ENCODE data around the gene TLNRD1.

TLNRD1 gene

DNA sequence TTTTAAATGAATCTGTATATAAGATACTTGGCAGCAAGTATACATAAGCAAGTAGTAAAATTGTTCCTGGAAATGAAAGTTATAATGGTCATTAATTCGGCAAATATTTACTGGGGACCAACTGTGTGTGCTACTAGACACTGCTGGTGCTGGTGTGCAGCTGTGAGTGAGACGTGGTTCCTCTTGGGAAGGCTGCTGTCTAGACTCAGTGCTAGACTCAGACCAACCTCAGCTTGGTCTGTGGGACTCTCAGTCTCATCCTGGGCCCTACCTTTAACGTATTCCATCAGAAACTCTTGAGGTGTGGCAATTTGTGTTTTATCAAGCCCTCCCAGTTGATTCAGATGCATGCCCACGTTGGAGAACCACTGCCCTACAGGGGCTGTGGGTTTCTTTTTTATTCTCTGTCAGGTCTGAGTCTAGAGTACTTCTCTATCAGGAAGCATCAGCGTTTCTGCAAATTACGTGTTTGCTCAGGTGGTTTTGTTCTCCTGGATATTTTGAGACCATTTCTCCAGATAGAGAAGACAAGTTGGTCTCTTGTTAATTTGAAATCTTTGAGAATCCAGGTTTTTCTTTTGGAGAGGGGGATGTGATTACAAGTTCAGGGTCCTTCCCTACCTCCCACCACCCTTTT is 6.8 kb downstream of the TLNRD1 start:
- Mint-ChIP-seq H3K36me3 (ENCODE audit: low read depth) (peaks cover 16% of the 10 kb centered on the region), H3K27ac (no peak overlapping the region), H3K27me3 (ENCODE audit: low read depth) (no peaks in the 10 kb centered on the region), H3K9me3 (no peaks in the 10 kb centered on the region), H3K4me3 (no peak overlapping the region), H3K4me1 (peaks cover 13% of the 10 kb centered on the region)
- TF ChIP-seq, protein P1, sequence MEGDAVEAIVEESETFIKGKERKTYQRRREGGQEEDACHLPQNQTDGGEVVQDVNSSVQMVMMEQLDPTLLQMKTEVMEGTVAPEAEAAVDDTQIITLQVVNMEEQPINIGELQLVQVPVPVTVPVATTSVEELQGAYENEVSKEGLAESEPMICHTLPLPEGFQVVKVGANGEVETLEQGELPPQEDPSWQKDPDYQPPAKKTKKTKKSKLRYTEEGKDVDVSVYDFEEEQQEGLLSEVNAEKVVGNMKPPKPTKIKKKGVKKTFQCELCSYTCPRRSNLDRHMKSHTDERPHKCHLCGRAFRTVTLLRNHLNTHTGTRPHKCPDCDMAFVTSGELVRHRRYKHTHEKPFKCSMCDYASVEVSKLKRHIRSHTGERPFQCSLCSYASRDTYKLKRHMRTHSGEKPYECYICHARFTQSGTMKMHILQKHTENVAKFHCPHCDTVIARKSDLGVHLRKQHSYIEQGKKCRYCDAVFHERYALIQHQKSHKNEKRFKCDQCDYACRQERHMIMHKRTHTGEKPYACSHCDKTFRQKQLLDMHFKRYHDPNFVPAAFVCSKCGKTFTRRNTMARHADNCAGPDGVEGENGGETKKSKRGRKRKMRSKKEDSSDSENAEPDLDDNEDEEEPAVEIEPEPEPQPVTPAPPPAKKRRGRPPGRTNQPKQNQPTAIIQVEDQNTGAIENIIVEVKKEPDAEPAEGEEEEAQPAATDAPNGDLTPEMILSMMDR (IDR thresholded peaks at IDR 0.05; ENCODE audit: unreplicated experiment in 3 of 3): no peak

GRCh38 chr15:81008312-81008711 is 7.6 kb downstream of the TLNRD1 start:
- TF ChIP-seq, protein P1 (IDR thresholded peaks at IDR 0.05; ENCODE audit: unreplicated experiment in 3 of 3): no peak
- no peak overlapping the region for H3K27ac Mint-ChIP-seq
- peaks cover 15% of the 10 kb centered on the region for H3K36me3 Mint-ChIP-seq (ENCODE audit: low read depth)
- no peaks in the 10 kb centered on the region for H3K9me3 Mint-ChIP-seq
- H3K4me3 Mint-ChIP-seq: no peak overlapping the region
- H3K27me3 Mint-ChIP-seq (ENCODE audit: low read depth): no peaks in the 10 kb centered on the region
- H3K4me1 Mint-ChIP-seq: peaks cover 13% of the 10 kb centered on the region

GRCh38 chr15:81010086-81010485 is 9.4 kb downstream of the TLNRD1 start:
- TF ChIP-seq, protein P1 (IDR thresholded peaks at IDR 0.05; ENCODE audit: unreplicated experiment in 3 of 3): no peak
- H3K27ac Mint-ChIP-seq: no peak overlapping the region

DNA sequence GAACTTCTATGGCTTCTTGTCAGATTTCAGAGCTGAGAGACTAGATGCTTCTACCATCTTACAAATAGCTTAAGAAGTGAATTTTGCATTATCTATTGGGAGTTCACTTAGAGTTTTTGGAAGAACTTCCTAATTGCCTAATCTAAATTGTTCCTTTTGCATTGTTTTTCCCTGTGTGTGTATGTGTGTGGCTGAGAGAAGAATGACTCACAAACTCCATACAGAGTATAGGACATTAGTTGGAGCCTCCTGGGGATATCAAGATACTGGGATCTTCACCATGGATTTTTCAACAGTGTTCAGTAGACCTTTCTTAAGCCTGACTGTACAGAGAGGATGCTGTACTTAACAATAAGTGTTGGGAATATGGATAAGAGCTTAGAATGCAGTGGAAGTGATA is 10.9 kb downstream of the TLNRD1 start:
- Mint-ChIP-seq H3K9me3 (no peaks in the 10 kb centered on the region), H3K4me1 (peaks cover 4% of the 10 kb centered on the region), H3K4me3 (no peak overlapping the region), H3K27ac (no peak overlapping the region), H3K36me3 (ENCODE audit: low read depth) (no peaks in the 10 kb centered on the region), H3K27me3 (ENCODE audit: low read depth) (no peaks in the 10 kb centered on the region)
- TF ChIP-seq, protein P1 (IDR thresholded peaks at IDR 0.05; ENCODE audit: unreplicated experiment in 3 of 3): no peak

More at GRCh38 chr15:81010086-81010485, 9.4 kb downstream of the TLNRD1 start:
- Mint-ChIP-seq H3K36me3 (ENCODE audit: low read depth) (no peaks in the 10 kb centered on the region), H3K4me3 (no peak overlapping the region), H3K27me3 (ENCODE audit: low read depth) (no peaks in the 10 kb centered on the region), H3K9me3 (no peaks in the 10 kb centered on the region), H3K4me1 (peaks cover 4% of the 10 kb centered on the region)

- Mint-ChIP-seq H3K4me1 (peaks cover 4% of the 10 kb centered on the region), H3K4me3 (no peak overlapping the region), H3K36me3 (ENCODE audit: low read depth) (no peaks in the 10 kb centered on the region), H3K27me3 (ENCODE audit: low read depth) (no peaks in the 10 kb centered on the region), H3K9me3 (no peaks in the 10 kb centered on the region), H3K27ac (no peak overlapping the region)
- TF ChIP-seq, protein P1 (IDR thresholded peaks at IDR 0.05; ENCODE audit: unreplicated experiment in 3 of 3): no peak
These were observed 11.9 kb downstream of the TLNRD1 start for GRCh38 chr15:81012588-81012987.

GRCh38 chr15:81013396-81013929 is 12.7 kb downstream of the TLNRD1 start:
- Mint-ChIP-seq H3K27ac (no peak overlapping the region), H3K27me3 (ENCODE audit: low read depth) (no peaks in the 10 kb centered on the region), H3K4me3 (no peak overlapping the region), H3K9me3 (no peaks in the 10 kb centered on the region), H3K4me1 (peaks cover 4% of the 10 kb centered on the region), H3K36me3 (ENCODE audit: low read depth) (no peaks in the 10 kb centered on the region)
- TF ChIP-seq, protein P1 (IDR thresholded peaks at IDR 0.05; ENCODE audit: unreplicated experiment in 3 of 3): no peak

All from nephron (organoid).